HFFc6 (cell line): Measurements from ENCODE around the gene RC3H2. TPM values are rescaled to one million over a fixed set of nuclear protein-coding genes. Genes with fewer than 3 reads are reported as not detected.

Experiments
- DNase-seq: peaks from one replicate; pipeline ENCODE4 v3.0.0-alpha.2; 2018
- H3K27ac Mint-ChIP-seq: 2 replicates; pipeline ENCODE4 v1.8.0; 2020; ENCODE audit warnings: mild to moderate bottlenecking, mixed read lengths
- H3K27me3 Mint-ChIP-seq: 2 replicates; pipeline ENCODE4 v1.8.0; 2021; ENCODE audit warnings: mild to moderate bottlenecking, moderate library complexity, mixed read lengths; ENCODE audit not compliant: insufficient read depth
- H3K36me3 Mint-ChIP-seq: 2 replicates; pipeline ENCODE4 v1.8.0; 2021; ENCODE audit warnings: low read depth, mixed read lengths
- H3K4me1 Mint-ChIP-seq: 2 replicates; pipeline ENCODE4 v1.8.0; 2020; ENCODE audit warnings: low read depth, mixed read lengths
- H3K4me3 Mint-ChIP-seq: 2 replicates; pipeline ENCODE4 v1.8.0; 2020; ENCODE audit warnings: mild to moderate bottlenecking, moderate library complexity, mixed read lengths
- H3K9me3 Mint-ChIP-seq: 2 replicates; pipeline ENCODE4 v1.8.0; 2020; ENCODE audit warnings: mild to moderate bottlenecking, mixed read lengths
- total RNA-seq, 6 experiments: library from RNA; stranded (reverse); fragmentation: NEBNext Ultra II Directional; extraction: Animal tissue kit (Norgen Biotek cat#: 25700); gene quantifications; 2 replicates in 1 of 6; 3 replicates in 5 of 6; pipeline ENCODE4 v1.2.3, GENCODE V29; 2021
- TF ChIP-seq, protein P1 (sequence below): fragments of 200-600 bp; sonication (generic); IDR thresholded peaks from 2 replicates; pipeline ENCODE4 v1.5.0; 2021; ENCODE audit warnings: antibody characterized with exemption, mild to moderate bottlenecking

The RC3H2 gene
- total RNA-seq, 6 experiments from 2014 or later, result 38.8 to 46.1 (median 41.5) TPM

DNA sequence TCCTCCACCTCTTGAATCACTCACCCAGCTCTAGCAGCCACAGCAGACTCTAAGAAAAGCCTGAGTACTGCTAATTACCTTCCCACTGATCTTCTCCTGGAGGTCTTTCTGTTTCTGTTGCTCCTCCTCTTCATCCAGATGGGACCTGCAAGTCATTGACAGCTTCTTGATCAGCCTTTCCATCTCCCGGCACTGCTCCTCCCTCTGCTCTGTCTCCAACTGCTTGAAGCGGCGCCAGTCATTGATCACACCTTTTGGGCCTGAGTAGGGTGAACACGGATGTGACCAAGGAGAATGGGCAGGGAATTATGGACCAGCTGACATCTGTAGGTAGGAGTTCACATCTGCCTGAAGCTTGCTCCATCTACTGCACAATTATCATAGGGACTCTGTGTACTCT lies 82.2 kb downstream of the RC3H2 start:
- TF ChIP-seq, protein P1, sequence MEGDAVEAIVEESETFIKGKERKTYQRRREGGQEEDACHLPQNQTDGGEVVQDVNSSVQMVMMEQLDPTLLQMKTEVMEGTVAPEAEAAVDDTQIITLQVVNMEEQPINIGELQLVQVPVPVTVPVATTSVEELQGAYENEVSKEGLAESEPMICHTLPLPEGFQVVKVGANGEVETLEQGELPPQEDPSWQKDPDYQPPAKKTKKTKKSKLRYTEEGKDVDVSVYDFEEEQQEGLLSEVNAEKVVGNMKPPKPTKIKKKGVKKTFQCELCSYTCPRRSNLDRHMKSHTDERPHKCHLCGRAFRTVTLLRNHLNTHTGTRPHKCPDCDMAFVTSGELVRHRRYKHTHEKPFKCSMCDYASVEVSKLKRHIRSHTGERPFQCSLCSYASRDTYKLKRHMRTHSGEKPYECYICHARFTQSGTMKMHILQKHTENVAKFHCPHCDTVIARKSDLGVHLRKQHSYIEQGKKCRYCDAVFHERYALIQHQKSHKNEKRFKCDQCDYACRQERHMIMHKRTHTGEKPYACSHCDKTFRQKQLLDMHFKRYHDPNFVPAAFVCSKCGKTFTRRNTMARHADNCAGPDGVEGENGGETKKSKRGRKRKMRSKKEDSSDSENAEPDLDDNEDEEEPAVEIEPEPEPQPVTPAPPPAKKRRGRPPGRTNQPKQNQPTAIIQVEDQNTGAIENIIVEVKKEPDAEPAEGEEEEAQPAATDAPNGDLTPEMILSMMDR, result no peak
- no peak for DNase-seq
- Mint-ChIP-seq H3K4me1 (peaks cover 44% of the 10 kb centered on the region), H3K36me3 (peaks cover 17% of the 10 kb centered on the region), H3K9me3 (no peaks in the 10 kb centered on the region), H3K4me3 (no peak overlapping the region), H3K27ac (no peak overlapping the region), H3K27me3 (no peaks in the 10 kb centered on the region; the same call in 1 of the 2 replicates)

DNA sequence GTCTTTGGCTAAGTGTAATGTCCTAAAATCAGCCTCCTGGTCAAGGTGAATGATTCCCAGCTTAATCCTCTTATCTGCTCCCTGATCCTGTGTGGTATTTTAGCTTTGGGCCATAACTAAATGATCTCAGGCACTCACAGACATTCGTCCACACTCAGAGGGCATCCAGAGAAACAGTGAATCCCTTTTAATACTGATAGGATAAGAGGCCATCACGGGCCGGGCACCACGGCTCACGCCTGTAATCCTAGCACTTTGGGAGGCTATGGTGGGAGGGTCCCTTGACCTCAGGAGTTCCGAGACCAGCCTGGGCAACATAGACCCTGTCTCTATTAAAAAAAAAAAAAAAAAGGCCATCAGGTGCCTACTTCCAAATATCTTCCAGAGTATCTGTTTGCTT lies 83.1 kb downstream of the RC3H2 start:
- Mint-ChIP-seq H3K9me3 (no peaks in the 10 kb centered on the region), H3K27me3 (no peaks in the 10 kb centered on the region; the same call in 1 of the 2 replicates), H3K4me3 (no peak overlapping the region), H3K36me3 (peaks cover 17% of the 10 kb centered on the region), H3K27ac (no peak overlapping the region), H3K4me1 (peaks cover 40% of the 10 kb centered on the region)
- TF ChIP-seq, protein P1, result no peak
- no peak for DNase-seq

DNA sequence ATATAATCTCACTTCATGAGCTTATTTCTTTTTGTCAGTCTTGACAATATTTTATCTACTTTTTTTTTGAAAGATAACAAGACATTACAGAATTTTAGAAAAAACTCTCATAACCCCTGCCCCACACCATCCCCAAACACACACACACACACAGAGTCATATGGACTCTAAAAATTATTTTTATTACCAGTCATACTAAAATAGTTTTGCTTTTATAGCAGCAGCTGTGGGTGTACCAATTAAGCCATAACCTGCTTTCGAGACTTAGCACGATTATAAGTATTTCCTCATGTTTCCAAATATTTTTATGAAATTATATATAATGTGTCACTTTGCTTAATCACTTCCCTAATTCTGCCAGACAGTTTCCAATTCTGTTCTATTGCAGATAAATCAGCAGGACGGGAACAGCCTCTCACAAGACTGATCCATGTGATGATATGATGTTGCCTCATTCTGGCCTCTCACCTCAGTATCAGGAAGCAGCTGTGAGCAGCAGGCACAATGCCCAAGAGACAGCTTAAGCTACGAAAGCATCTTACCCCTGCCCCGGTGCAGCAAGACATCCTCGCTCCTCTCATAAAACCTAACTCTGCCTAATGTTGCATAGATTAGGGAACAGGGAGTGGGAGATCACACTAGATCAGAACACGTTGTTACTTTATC lies 83.7 kb downstream of the RC3H2 start:
- Mint-ChIP-seq H3K36me3 (peaks cover 17% of the 10 kb centered on the region), H3K4me1 (peaks cover 33% of the 10 kb centered on the region), H3K27ac (no peak overlapping the region), H3K9me3 (no peaks in the 10 kb centered on the region), H3K27me3 (no peaks in the 10 kb centered on the region; the same call in 1 of the 2 replicates), H3K4me3 (no peak overlapping the region)
- TF ChIP-seq, protein P1, result no peak
- DNase-seq, result no peak

DNA sequence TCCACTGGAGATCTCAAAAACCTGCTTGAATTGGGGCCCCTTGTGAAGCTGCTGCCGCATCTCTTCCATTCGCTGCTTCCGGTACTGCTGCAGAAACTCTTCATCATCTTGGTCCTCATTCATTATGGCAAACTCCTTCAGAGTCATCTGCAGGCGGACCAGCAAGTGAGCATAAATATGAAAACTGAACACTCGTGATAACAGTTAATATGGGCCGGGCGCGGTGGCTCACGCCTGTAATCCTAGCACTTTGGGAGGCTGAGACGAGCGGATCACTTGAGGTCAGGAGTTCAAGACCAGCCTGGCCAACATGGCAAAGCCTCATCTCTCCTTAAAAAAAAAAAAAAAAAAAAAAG lies 84.7 kb downstream of the RC3H2 start:
- TF ChIP-seq, protein P1, result no peak
- no peaks in the 10 kb centered on the region; the same call in 1 of the 2 replicates for H3K27me3 Mint-ChIP-seq
- H3K27ac Mint-ChIP-seq, result no peak overlapping the region; the same call in 1 of the 2 replicates
- H3K4me1 Mint-ChIP-seq, result peaks cover 29% of the 10 kb centered on the region
- no peak for DNase-seq
- H3K36me3 Mint-ChIP-seq, result peaks cover 17% of the 10 kb centered on the region
- H3K4me3 Mint-ChIP-seq, result no peak overlapping the region
- no peaks in the 10 kb centered on the region for H3K9me3 Mint-ChIP-seq

DNA sequence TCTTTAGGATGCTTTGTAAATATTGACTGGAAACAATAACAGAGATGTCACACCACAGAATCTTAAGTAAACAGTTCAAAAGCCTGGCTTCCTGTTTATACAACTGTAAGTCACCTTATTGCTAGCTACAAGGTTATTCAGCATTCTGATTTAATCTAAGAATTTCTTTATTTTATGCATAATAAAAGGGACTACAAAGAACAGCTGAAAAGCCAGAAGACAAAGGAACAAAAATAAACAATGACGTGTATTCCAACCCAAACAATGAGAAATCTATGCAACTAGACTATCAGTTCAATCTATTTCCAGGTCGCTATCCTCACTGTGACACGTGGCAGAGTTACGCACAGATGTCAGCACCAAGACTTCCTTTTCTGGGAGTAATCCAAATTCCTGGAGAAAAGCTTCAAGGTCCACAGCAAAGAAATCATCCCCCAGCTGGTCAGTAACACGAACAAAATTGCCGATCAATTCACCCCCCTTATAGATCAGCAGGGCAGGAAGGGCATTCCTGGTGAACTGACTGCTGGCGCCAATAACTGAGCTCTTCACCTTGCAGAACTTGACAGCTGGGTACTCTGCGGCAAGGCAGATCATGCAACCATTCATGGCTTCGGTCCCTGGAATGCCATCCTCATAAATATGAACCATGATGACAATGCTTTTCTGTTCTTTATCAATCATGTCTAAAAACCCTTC lies 85.2 kb downstream of the RC3H2 start:
- Mint-ChIP-seq H3K4me3 (no peak overlapping the region), H3K4me1 (peaks cover 32% of the 10 kb centered on the region), H3K27ac (peak overlapping the region; percentile 51), H3K36me3 (peaks cover 17% of the 10 kb centered on the region), H3K9me3 (no peaks in the 10 kb centered on the region), H3K27me3 (no peaks in the 10 kb centered on the region; the same call in 1 of the 2 replicates)
- DNase-seq, result no peak
- TF ChIP-seq, protein P1, result no peak
